Stimulated activated CD4-positive, alpha-beta T cell treated with anti-CD3 and anti-CD28 coated beads, TNF-alpha, amount 100 ng/mL, for 1 hour (primary cell): ENCODE results near the gene SNF8.

ENCODE experiments used
- DNase-seq, 3 donors: peaks; one replicate each; pipeline ENCODE4 v3.0.0-alpha.2; 2020; ENCODE audit warnings: low read depth in 3 of 3, low spot score in 1 of 3

SNF8 gene

DNA sequence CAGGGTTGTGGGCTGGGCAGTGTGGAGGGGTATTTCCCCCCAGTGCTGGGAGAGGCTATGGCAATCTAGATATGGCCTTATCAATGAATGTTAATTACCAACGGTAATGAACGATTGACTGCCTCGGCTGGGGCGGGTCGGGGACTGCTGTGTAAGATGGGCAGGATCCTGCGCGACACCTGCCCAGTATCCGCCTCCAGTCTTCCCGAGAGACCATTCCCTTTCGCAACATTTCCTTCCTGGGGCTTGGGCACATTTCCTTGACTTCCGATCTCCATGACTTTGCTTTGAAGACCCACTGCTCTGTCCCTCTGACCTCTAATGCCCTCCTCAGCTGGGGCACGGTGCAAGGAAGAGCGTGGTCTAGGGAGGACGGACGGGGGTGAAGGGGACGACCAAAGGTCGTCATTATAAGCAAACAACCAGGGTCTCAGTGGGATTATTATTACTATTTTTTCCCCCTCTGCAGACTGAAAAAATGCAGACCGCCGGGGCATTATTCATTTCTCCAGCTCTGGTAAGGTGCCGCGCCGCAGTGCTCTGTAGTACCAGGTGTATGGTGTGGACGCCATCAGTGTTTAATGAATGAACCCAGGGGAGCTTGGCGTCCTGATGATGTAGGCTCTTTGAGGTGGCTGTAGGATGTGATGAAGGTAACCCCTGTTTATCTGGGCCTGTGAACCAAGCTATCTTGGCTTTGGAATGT, 51.5 kb downstream of the SNF8 start:
- DNase-seq: no peak

DNA sequence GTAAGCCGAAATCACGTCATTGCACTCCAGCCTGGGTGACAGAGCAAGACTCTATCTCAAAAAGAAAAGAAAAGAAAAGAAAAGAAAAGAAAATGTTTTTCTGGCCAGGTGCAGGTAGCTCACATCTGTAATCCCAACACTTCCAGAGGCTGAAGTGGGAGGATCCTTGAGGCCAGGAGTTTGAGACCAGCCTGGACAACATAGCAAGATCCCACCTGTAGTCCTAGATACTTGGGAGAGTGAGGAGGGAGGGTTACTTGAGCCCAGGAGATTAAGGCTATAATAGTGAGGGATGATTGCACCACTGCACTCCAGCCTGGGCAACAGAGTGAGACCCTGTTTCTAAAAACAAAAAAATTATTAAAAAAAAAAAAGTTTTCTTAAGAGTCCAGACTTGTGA, 54.6 kb downstream of the SNF8 start:
- no peak for DNase-seq

DNA sequence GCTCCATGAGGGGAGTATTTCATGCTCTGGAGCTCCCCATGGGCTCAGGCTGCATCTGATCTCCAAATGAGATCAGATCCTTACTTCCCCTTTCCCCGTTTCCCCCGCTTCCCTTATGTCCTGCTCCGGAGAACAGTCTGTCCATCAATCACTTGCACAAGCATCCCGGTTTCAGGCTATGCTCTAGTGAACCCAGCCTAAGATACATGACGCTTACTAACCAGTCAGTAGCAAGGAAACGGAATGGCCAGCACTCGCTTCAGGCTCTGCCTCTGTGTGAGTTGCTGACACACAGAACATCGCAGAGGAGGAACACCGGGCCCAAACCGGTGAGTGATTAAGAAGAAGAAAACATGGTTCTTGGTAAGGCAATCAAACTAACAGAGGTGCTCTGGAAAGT, 61.5 kb downstream of the SNF8 start:
- no peak for DNase-seq

DNA sequence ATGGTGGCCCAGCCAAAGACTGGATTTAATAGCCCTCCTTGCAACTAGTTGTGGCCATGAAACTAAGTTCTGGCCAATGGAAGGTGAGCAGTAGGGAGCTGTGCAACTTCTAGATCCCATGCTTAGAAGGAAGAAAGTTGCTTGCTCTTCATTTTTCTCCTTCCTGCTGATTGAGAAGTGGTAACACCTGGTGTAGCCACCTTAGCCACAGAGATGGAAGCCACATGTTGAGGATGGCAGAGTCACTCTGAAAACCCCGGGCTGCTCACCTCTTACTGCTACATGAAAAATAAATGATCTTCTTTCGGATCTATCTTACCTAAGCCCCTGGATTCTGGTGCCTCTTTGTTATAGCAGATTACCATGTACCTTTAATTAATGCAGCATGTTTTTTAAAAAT, 62.4 kb downstream of the SNF8 start:
- no peak for DNase-seq
